Endothelial cell of umbilical vein (primary cell): ENCODE data around the gene ZNF304.

ENCODE experiments used
- GATA2 ChIP-seq: IDR thresholded peaks from 2 replicates; pipeline ENCODE4 v1.7.0; 2011; ENCODE audit warnings: low read depth, mild to moderate bottlenecking, moderate library complexity, mixed read lengths, low read length; ENCODE audit not compliant: insufficient read length, insufficient read depth
- POLR2A ChIP-seq: IDR thresholded peaks from 2 replicates; pipeline ENCODE4 v1.6.1; 2012; ENCODE audit warnings: low read depth, mild to moderate bottlenecking, control low read depth, low read length
- POLR2AphosphoS5 ChIP-seq: IDR thresholded peaks from 2 replicates; pipeline ENCODE4 v1.6.1; 2012; ENCODE audit warnings: low read depth, mild to moderate bottlenecking, control low read depth, low read length, moderate library complexity; ENCODE audit not compliant: insufficient read depth
- TF ChIP-seq, protein P1 (sequence below), 2 donors: IDR thresholded peaks; 1 replicate in 1 of 2; 2 replicates in 1 of 2; pipeline ENCODE4 v1.5.1; 2011; ENCODE audit warnings: low read length in 2 of 2, mild to moderate bottlenecking in 2 of 2, moderate library complexity in 2 of 2, control low read depth in 1 of 2, inconsistent platforms in 1 of 2, low read depth in 1 of 2; ENCODE audit not compliant: insufficient read depth in 1 of 2; ENCODE audit errors: extremely low read depth in 1 of 2

- TF ChIP-seq, protein P1, sequence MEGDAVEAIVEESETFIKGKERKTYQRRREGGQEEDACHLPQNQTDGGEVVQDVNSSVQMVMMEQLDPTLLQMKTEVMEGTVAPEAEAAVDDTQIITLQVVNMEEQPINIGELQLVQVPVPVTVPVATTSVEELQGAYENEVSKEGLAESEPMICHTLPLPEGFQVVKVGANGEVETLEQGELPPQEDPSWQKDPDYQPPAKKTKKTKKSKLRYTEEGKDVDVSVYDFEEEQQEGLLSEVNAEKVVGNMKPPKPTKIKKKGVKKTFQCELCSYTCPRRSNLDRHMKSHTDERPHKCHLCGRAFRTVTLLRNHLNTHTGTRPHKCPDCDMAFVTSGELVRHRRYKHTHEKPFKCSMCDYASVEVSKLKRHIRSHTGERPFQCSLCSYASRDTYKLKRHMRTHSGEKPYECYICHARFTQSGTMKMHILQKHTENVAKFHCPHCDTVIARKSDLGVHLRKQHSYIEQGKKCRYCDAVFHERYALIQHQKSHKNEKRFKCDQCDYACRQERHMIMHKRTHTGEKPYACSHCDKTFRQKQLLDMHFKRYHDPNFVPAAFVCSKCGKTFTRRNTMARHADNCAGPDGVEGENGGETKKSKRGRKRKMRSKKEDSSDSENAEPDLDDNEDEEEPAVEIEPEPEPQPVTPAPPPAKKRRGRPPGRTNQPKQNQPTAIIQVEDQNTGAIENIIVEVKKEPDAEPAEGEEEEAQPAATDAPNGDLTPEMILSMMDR (IDR thresholded peaks at IDR 0.05; ENCODE audit: extremely low read depth in 1 of 2, insufficient read depth in 1 of 2, low read depth in 1 of 2, low read length in 2 of 2): no peak
- TF ChIP-seq POLR2AphosphoS5 (no peak), GATA2 (no peak), POLR2A (no peak)
Observed at GRCh38 chr19:57359300-57359699, 8.2 kb downstream of the ZNF304 start.
